Cardiac muscle cell (in vitro differentiated cells and primary cell): ENCODE results near the gene UBASH3B. TPM values are rescaled to one million over a fixed set of nuclear protein-coding genes. Genes with fewer than 3 reads are reported as not detected.

Experiments
- DNase-seq, 2 donors: peaks; one replicate each; pipeline versions ENCODE4 v3.0.0 to v3.0.0-alpha.2; 2010 to 2017; ENCODE audit warnings: low read depth in 1 of 2, low spot score in 1 of 2
- H3K27ac ChIP-seq: fragments of 200-600 bp; sonication (generic); 2 replicates; pipeline ENCODE4 v1.5.1; 2016
- H3K27me3 ChIP-seq: fragments of 200-600 bp; sonication (generic); 2 replicates; pipeline ENCODE4 v1.6.0; 2016; ENCODE audit warnings: control low read depth
- H3K36me3 ChIP-seq: fragments of 200-600 bp; sonication (generic); 2 replicates; pipeline ENCODE4 v1.5.1; 2016; ENCODE audit warnings: control low read depth
- H3K4me1 ChIP-seq: fragments of 200-600 bp; sonication (generic); 2 replicates; pipeline ENCODE4 v1.8.1; 2017; ENCODE audit warnings: low read depth, mild to moderate bottlenecking, mixed run types
- H3K4me3 ChIP-seq: fragments of 200-600 bp; sonication (generic); 2 replicates; pipeline ENCODE4 v1.5.1; 2016; ENCODE audit warnings: mild to moderate bottlenecking
- H3K9me3 ChIP-seq: fragments of 200-600 bp; sonication (generic); 2 replicates; pipeline ENCODE4 v1.5.1; 2017; ENCODE audit warnings: low read depth, mild to moderate bottlenecking, control low read depth
- CTCF ChIP-seq: IDR thresholded peaks from 2 replicates; pipeline ENCODE4 v1.5.1; 2012; ENCODE audit warnings: low read depth, mild to moderate bottlenecking, low read length
- polyA plus RNA-seq: library from polyadenylated mRNA; unstranded; fragments of >200 nt; fragmentation: Nextera tagmentation; extraction: Ambion mirVana; gene quantifications from 2 replicates; pipeline ENCODE4 v1.2.1, GENCODE V29; 2016
- total RNA-seq: library from RNA; depleted of rRNA; stranded (reverse); fragments of >200 nt; gene quantifications from 2 replicates; pipeline ENCODE4 v1.2.3, GENCODE V29; 2016

The UBASH3B gene
- total and polyA plus RNA-seq, 2 experiments from 2014 or later = 2.7 TPM; not detected in 1

- H3K27me3 ChIP-seq = no peaks in the 10 kb centered on the region
- no peaks in the 10 kb centered on the region for H3K36me3 ChIP-seq
- no peaks in the 10 kb centered on the region for H3K4me1 ChIP-seq
- no peak overlapping the region for H3K27ac ChIP-seq
- no peak overlapping the region for H3K4me3 ChIP-seq
- DNase-seq = no peak
- no peak for TF ChIP-seq CTCF
- H3K9me3 ChIP-seq = no peaks in the 10 kb centered on the region
These were observed 60.3 kb downstream of the UBASH3B start for GRCh38 chr11:122715548-122716440.

GRCh38 chr11:122717264-122717867, 61.8 kb downstream of the UBASH3B start:
- no peak for TF ChIP-seq CTCF
- Histone ChIP-seq H3K9me3 (no peaks in the 10 kb centered on the region), H3K27ac (no peak overlapping the region), H3K36me3 (no peaks in the 10 kb centered on the region), H3K27me3 (no peaks in the 10 kb centered on the region), H3K4me3 (no peak overlapping the region), H3K4me1 (no peaks in the 10 kb centered on the region)
- DNase-seq = no peak

- peak in 1 of 2 donors; percentile 51 for DNase-seq
- Histone ChIP-seq H3K27ac (no peak overlapping the region), H3K36me3 (no peaks in the 10 kb centered on the region), H3K4me1 (no peaks in the 10 kb centered on the region), H3K9me3 (no peaks in the 10 kb centered on the region), H3K4me3 (no peak overlapping the region), H3K27me3 (no peaks in the 10 kb centered on the region)
- no peak for TF ChIP-seq CTCF
These were observed 64.8 kb downstream of the UBASH3B start for GRCh38 chr11:122720107-122720881.

- no peaks in the 10 kb centered on the region for H3K4me1 ChIP-seq
- no peak overlapping the region for H3K27ac ChIP-seq
- H3K27me3 ChIP-seq = no peaks in the 10 kb centered on the region
- TF ChIP-seq CTCF = no peak
- H3K9me3 ChIP-seq = no peaks in the 10 kb centered on the region
- no peak overlapping the region for H3K4me3 ChIP-seq
- no peaks in the 10 kb centered on the region for H3K36me3 ChIP-seq
- DNase-seq = peak in 1 of 2 donors; percentile 34
These were observed 65.9 kb downstream of the UBASH3B start for GRCh38 chr11:122721201-122721963.

GRCh38 chr11:122721964-122722266, 66.4 kb downstream of the UBASH3B start:
- Histone ChIP-seq H3K36me3 (no peaks in the 10 kb centered on the region), H3K27me3 (no peaks in the 10 kb centered on the region), H3K9me3 (no peaks in the 10 kb centered on the region), H3K27ac (no peak overlapping the region), H3K4me1 (no peaks in the 10 kb centered on the region), H3K4me3 (no peak overlapping the region)
- peak in 1 of 2 donors; percentile 69 for DNase-seq
- no peak for TF ChIP-seq CTCF
